Fibroblast of pulmonary artery (primary cell): Measurements from ENCODE around the gene RRAGA.

Source experiments
- DNase-seq: peaks from one replicate; pipeline ENCODE4 v3.0.0-alpha.2; 2010; ENCODE audit warnings: low read depth
- H3K4me3 ChIP-seq: replicated peaks from 2 replicates; pipeline ENCODE4 v1.5.1; 2011; ENCODE audit warnings: low read depth, mild to moderate bottlenecking, control low read depth, low read length, moderate library complexity
- TF ChIP-seq, protein P1 (sequence below): IDR thresholded peaks from 2 replicates; pipeline ENCODE4 v1.5.1; 2011; ENCODE audit warnings: mild to moderate bottlenecking, control low read depth, low read length, inconsistent platforms; ENCODE audit errors: missing control alignments

Gene RRAGA

GRCh38 chr9:19023078-19023477, 26.1 kb upstream of the RRAGA start:
- DNase-seq: no peak
- TF ChIP-seq, protein P1, sequence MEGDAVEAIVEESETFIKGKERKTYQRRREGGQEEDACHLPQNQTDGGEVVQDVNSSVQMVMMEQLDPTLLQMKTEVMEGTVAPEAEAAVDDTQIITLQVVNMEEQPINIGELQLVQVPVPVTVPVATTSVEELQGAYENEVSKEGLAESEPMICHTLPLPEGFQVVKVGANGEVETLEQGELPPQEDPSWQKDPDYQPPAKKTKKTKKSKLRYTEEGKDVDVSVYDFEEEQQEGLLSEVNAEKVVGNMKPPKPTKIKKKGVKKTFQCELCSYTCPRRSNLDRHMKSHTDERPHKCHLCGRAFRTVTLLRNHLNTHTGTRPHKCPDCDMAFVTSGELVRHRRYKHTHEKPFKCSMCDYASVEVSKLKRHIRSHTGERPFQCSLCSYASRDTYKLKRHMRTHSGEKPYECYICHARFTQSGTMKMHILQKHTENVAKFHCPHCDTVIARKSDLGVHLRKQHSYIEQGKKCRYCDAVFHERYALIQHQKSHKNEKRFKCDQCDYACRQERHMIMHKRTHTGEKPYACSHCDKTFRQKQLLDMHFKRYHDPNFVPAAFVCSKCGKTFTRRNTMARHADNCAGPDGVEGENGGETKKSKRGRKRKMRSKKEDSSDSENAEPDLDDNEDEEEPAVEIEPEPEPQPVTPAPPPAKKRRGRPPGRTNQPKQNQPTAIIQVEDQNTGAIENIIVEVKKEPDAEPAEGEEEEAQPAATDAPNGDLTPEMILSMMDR: no peak
- H3K4me3 ChIP-seq: no peak overlapping the region

- DNase-seq: no peak
- TF ChIP-seq, protein P1: no peak
These were observed 22.9 kb upstream of the RRAGA start for GRCh38 chr9:19026375-19026774.

GRCh38 chr9:19027825-19028224, 21.4 kb upstream of the RRAGA start:
- TF ChIP-seq, protein P1: no peak
- no peak for DNase-seq
- no peak overlapping the region for H3K4me3 ChIP-seq

More at GRCh38 chr9:19026375-19026774, 22.9 kb upstream of the RRAGA start:
- H3K4me3 ChIP-seq: no peak overlapping the region

GRCh38 chr9:19028835-19029451, 20.3 kb upstream of the RRAGA start:
- no peak overlapping the region for H3K4me3 ChIP-seq
- TF ChIP-seq, protein P1: peak; percentile 66
- peak; percentile 83 for DNase-seq

DNA sequence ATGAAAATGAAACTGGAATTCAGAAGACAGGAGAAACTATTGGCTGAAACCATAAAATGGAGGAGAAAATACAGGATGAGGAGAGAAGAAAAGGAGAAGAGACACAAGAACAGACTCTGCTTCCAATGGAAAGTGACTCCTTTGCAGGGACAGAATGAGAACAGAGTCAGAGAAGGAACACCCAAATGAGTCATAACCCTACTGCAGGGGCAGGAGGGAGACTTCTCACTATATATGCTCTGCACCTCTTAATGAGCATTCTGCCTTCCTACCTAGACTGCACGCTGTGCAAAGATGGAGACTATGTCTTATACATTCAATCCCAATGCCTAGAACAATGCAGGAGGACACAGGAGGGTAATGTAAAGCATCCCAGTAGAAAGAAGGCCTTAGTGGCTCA, 18.3 kb upstream of the RRAGA start:
- no peak overlapping the region for H3K4me3 ChIP-seq
- TF ChIP-seq, protein P1: no peak
- no peak for DNase-seq

GRCh38 chr9:19032406-19032805, 16.8 kb upstream of the RRAGA start:
- TF ChIP-seq, protein P1: no peak
- no peak for DNase-seq
- H3K4me3 ChIP-seq: no peak overlapping the region

GRCh38 chr9:19033015-19033414, 16.2 kb upstream of the RRAGA start, which contains the start of gene SAXO1:
SAXO1 (minus strand) TSS chr9:19033209; CDS start chr9:19032908, 301 bp downstream.
- no peak for DNase-seq
- H3K4me3 ChIP-seq: no peak within 1 kb of the TSS
- TF ChIP-seq, protein P1: no peak
